Measurements from ENCODE around the gene FAM50A. TPM values are rescaled to one million over a fixed set of nuclear protein-coding genes. Genes with fewer than 3 reads are reported as not detected.

Gene FAM50A
- total and polyA plus RNA-seq, 12 donors, result 25.5 to 167 (median 38.9) TPM

DNA sequence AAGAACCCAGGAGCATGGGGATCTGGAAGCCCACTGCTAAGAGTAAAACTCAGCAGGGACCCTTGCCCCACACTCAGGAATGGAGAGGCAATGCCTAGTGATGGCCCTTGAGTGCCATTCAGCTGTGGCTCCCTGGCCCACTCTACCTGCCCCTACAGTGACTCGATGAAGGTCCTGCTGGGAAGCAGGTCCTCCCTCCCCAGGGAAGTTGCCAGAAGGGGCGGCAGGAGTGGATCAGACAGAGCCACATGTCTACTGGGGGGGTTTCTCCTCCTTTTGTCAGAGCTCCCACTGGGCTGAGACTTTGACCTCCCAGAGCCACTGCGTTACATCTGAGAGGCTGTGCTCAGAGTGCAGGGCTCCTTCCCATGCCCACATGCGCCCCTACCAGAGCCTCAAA, 45.2 kb downstream of the FAM50A start:
- peaks cover 0 to 22% (median 0%) of the 10 kb centered on the region in 9 donors for H3K36me3 ChIP-seq
- H3K27ac ChIP-seq, result peak overlapping the region in 2 of 10 donors; percentile 94 to 95
- peak overlapping the region in 9 of 10 donors; percentile 61 to 86 (median 67) for H3K4me3 ChIP-seq
- H3K27me3 ChIP-seq, result no peaks in the 10 kb centered on the region
- H3K4me1 ChIP-seq, result peaks cover 0 to 35% (median 22%) of the 10 kb centered on the region in 9 donors
- 92 to 97% methylated on average over 3 to 4 of the region's 4 CpGs for WGBS, 2 donors
- DNase-seq (no peak), ATAC-seq (no peak)
- peaks cover 0 to 5% (median 0%) of the 10 kb centered on the region in 11 donors for H3K9me3 ChIP-seq
- intact Hi-C loops (cut with DNase I), result no loop called here
- TF ChIP-seq CTCF (IDR thresholded peaks at IDR 0.05), result no peak

DNA sequence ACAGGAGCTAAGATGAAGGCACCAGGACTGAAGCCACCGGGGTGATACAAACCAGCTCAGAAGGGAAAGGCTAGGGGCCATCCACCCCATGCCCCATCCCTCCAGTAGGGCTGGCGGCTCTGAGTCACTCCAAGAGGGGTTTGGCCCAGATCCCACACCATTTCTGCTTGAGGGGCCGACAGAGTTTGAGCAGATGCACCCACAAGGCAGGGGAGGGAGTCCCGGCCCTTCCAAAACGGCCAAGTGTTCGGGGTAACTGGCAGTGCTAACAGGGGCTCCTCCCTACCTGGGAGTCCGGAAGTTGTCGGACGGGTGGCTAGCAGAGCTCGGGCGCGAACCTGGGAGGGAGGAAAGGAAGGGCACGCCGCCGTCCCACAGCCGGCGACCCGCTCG, 46.1 kb downstream of the FAM50A start:
- peaks cover 0 to 15% (median 0%) of the 10 kb centered on the region in 9 donors for H3K36me3 ChIP-seq
- peaks cover 0 to 27% (median 16%) of the 10 kb centered on the region in 9 donors for H3K4me1 ChIP-seq
- peak overlapping the region; percentile 91 to 97 (median 94) for H3K27ac ChIP-seq
- no peak for TF ChIP-seq CTCF (IDR thresholded peaks at IDR 0.05)
- peak in 1 of 2 donors; percentile 25 for DNase-seq
- H3K27me3 ChIP-seq, result no peaks in the 10 kb centered on the region
- intact Hi-C loops (cut with DNase I), result loop anchor here in 2 of 10 donors (1.0 to 2.0 kb wide), 2 partner anchors 26 to 27 kb away; partner anchors contain the start of gene FAM3A (in 2 of the 2)
- H3K4me3 ChIP-seq, result peak overlapping the region; percentile 58 to 86 (median 66)
- H3K9me3 ChIP-seq, result peaks cover 0 to 5% (median 0%) of the 10 kb centered on the region in 11 donors
- peak in 3 of 8 donors; percentile 3 to 9 (median 8) for ATAC-seq
- WGBS, 2 donors, result 0% methylated on average over 6 to 19 of the region's 19 CpGs

- WGBS, 2 donors, result 0 to 1% methylated on average over 19 to 67 of the region's 71 CpGs
- H3K36me3 ChIP-seq, result peaks cover 0 to 13% (median 0%) of the 10 kb centered on the region in 9 donors
- H3K27ac ChIP-seq, result peak within 1 kb of the TSS; percentile 91 to 97 (median 94)
- H3K4me3 ChIP-seq, result peak within 1 kb of the TSS; percentile 58 to 86 (median 66)
- TF ChIP-seq CTCF (IDR thresholded peaks at IDR 0.05), result peak in 3 of 9 donors; percentile 20 to 31 (median 27)
- no peaks in the 10 kb centered on the region for H3K27me3 ChIP-seq
- H3K4me1 ChIP-seq, result peaks cover 0 to 21% (median 11%) of the 10 kb centered on the region in 9 donors
- H3K9me3 ChIP-seq, result peaks cover 0 to 5% (median 0%) of the 10 kb centered on the region in 11 donors
- intact Hi-C loops (cut with DNase I), result loop anchor here in 3 of 10 donors (1.0 to 2.0 kb wide), 3 partner anchors 25 to 26 kb away; partner anchors contain the start of gene FAM3A (in 2 of the 3)
- DNase-seq, result peak; percentile 91 to 93
- ATAC-seq, result peak; percentile 89 to 95 (median 92)
Measured at GRCh38 chrX:154490414-154491083, 46.6 kb downstream of the FAM50A start, which contains the start of gene SLC10A3. Gene SLC10A3 (minus strand): TSS chrX:154490629. CDS start chrX:154488940, 1,689 bp downstream.

GRCh38 chrX:154494715-154495114, 50.8 kb downstream of the FAM50A start:
- ATAC-seq (no peak), DNase-seq (no peak)
- intact Hi-C loops (cut with DNase I), result no loop called here
- no peaks in the 10 kb centered on the region for H3K36me3 ChIP-seq
- peaks cover 0 to 5% (median 0%) of the 10 kb centered on the region in 11 donors for H3K9me3 ChIP-seq
- TF ChIP-seq CTCF (IDR thresholded peaks at IDR 0.05), result no peak
- peaks cover 0 to 4% (median 0%) of the 10 kb centered on the region in 7 donors for H3K27me3 ChIP-seq
- H3K4me3 ChIP-seq, result no peak overlapping the region
- no peak overlapping the region for H3K27ac ChIP-seq
- peaks cover 0 to 4% (median under 1%) of the 10 kb centered on the region in 9 donors for H3K4me1 ChIP-seq
- WGBS, 2 donors, result 87 to 90% methylated on average over 3 of the region's 3 CpGs

All from heart right ventricle (tissue), 16 donors.